Measurements from ENCODE around the gene GHR. TPM values are rescaled to one million over a fixed set of nuclear protein-coding genes. Genes with fewer than 3 reads are reported as not detected.

GHR gene
- polyA plus RNA-seq, 1 donor (not counting 4 experiments of a cell fraction or from before 2014, with no cell fraction given), result 1.8 TPM

DNA sequence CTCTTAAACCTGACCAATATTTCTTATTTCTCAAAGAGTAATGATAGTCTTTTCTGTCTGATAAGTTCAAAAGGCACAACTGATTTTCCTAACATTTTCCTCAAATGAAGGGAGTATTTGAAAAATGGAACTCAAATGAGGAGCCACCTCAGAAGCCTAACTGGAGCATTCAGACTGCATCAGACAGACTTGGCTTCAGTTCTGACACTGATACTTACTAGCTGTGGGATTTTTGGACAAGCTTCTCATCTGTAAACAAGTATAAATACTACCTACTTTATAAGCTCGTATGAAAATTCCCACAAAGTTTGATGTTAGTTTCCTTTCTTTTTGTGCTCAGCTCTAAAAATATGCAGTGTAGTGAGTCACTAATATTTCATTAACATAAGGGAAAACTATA, 225.7 kb downstream of the GHR start:
- no peak overlapping the region for H3K27ac ChIP-seq (ENCODE audit: control insufficient read depth, insufficient read depth, low read length)
- no peak overlapping the region for H3K4me3 ChIP-seq (ENCODE audit: control insufficient read depth in 2 of 3, extremely low read depth in 1 of 3, insufficient read depth in 2 of 3, low read depth in 1 of 3, low read length in 3 of 3)
- H3K4me2 ChIP-seq (ENCODE audit: control insufficient read depth, extremely low read depth, insufficient read depth, low read depth, low read length), result no peak overlapping the region
- H3K9me3 ChIP-seq (ENCODE audit: control insufficient read depth, low read depth, low read length), result no peaks in the 10 kb centered on the region
- no peaks in the 10 kb centered on the region for H3K36me3 ChIP-seq (ENCODE audit: control insufficient read depth in 2 of 2, extremely low read depth in 1 of 2, insufficient read depth in 2 of 2, low read length in 2 of 2)
- FAIRE-seq (no peak), DNase-seq (ENCODE audit: low read depth, low spot score) (no peak)
- TF ChIP-seq, protein P1, sequence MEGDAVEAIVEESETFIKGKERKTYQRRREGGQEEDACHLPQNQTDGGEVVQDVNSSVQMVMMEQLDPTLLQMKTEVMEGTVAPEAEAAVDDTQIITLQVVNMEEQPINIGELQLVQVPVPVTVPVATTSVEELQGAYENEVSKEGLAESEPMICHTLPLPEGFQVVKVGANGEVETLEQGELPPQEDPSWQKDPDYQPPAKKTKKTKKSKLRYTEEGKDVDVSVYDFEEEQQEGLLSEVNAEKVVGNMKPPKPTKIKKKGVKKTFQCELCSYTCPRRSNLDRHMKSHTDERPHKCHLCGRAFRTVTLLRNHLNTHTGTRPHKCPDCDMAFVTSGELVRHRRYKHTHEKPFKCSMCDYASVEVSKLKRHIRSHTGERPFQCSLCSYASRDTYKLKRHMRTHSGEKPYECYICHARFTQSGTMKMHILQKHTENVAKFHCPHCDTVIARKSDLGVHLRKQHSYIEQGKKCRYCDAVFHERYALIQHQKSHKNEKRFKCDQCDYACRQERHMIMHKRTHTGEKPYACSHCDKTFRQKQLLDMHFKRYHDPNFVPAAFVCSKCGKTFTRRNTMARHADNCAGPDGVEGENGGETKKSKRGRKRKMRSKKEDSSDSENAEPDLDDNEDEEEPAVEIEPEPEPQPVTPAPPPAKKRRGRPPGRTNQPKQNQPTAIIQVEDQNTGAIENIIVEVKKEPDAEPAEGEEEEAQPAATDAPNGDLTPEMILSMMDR (optimal IDR thresholded peaks at IDR 0.05 in 1 of 3, IDR thresholded peaks at IDR 0.05 in 1 of 3, conservative IDR thresholded peaks at IDR 0.05 in 1 of 3; ENCODE audit: extremely low read depth in 1 of 3, insufficient read depth in 2 of 3, low read length in 3 of 3), result no peak
- TF ChIP-seq EZH2 (IDR thresholded peaks at IDR 0.05; ENCODE audit: low read length), result no peak
- dilution Hi-C loops (cut with MboI; ENCODE audit: extremely low pct_ligation_motif_present, low sequenced_read_pairs), result no loop called here
- H4K20me1 ChIP-seq (ENCODE audit: control insufficient read depth, extremely low read depth, insufficient read depth, low read length), result no peaks in the 10 kb centered on the region
- H3K9me1 ChIP-seq (ENCODE audit: control insufficient read depth, extremely low read depth, insufficient read depth, low read length), result no peaks in the 10 kb centered on the region
- H3K79me2 ChIP-seq (ENCODE audit: control insufficient read depth, insufficient read depth, low read length), result no peaks in the 10 kb centered on the region
- H3K9ac ChIP-seq (ENCODE audit: control insufficient read depth, extremely low read depth, insufficient read depth, low read length), result no peak overlapping the region
- H3K27me3 ChIP-seq (ENCODE audit: control insufficient read depth, extremely low read depth, insufficient read depth, low read length), result no peaks in the 10 kb centered on the region
- H3K4me1 ChIP-seq (ENCODE audit: control insufficient read depth, extremely low read depth, insufficient read depth, low read length), result peaks cover 9% of the 10 kb centered on the region
- no peak overlapping the region for H2AFZ ChIP-seq (ENCODE audit: control insufficient read depth, low read length)

DNA sequence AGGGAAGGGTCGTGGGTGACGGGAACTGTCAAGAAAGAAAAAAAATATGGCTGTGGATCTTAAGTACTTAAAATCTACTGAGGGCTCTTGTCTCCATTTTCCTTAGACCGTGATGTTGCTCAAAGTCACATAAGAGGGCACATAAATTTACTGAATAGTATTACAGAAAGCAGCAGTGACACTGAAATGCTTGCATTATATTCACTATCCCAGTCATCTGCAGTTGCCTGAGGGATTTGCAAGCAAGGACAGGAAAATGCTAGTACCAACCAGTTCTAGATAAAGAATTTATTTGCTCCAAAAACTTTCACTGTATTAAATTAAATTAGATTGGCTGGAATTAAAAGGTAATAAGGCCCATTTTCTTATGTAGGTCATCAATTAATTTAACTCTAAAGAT, 226.8 kb downstream of the GHR start:
- FAIRE-seq, result no peak
- H3K27me3 ChIP-seq (ENCODE audit: control insufficient read depth, extremely low read depth, insufficient read depth, low read length), result no peaks in the 10 kb centered on the region
- no peak overlapping the region for H3K9ac ChIP-seq (ENCODE audit: control insufficient read depth, extremely low read depth, insufficient read depth, low read length)
- no peaks in the 10 kb centered on the region for H3K9me3 ChIP-seq (ENCODE audit: control insufficient read depth, low read depth, low read length)
- DNase-seq (ENCODE audit: low read depth, low spot score), result no peak
- dilution Hi-C loops (cut with MboI; ENCODE audit: extremely low pct_ligation_motif_present, low sequenced_read_pairs), result no loop called here
- TF ChIP-seq EZH2 (IDR thresholded peaks at IDR 0.05; ENCODE audit: low read length), result no peak
- TF ChIP-seq, protein P1 (optimal IDR thresholded peaks at IDR 0.05 in 1 of 3, IDR thresholded peaks at IDR 0.05 in 1 of 3, conservative IDR thresholded peaks at IDR 0.05 in 1 of 3; ENCODE audit: extremely low read depth in 1 of 3, insufficient read depth in 2 of 3, low read length in 3 of 3), result no peak
- H2AFZ ChIP-seq (ENCODE audit: control insufficient read depth, low read length), result no peak overlapping the region
- H3K4me2 ChIP-seq (ENCODE audit: control insufficient read depth, extremely low read depth, insufficient read depth, low read depth, low read length), result peak overlapping the region; percentile 29
- H3K4me3 ChIP-seq (ENCODE audit: control insufficient read depth in 2 of 3, extremely low read depth in 1 of 3, insufficient read depth in 2 of 3, low read depth in 1 of 3, low read length in 3 of 3), result no peak overlapping the region
- no peaks in the 10 kb centered on the region for H3K9me1 ChIP-seq (ENCODE audit: control insufficient read depth, extremely low read depth, insufficient read depth, low read length)
- H3K27ac ChIP-seq (ENCODE audit: control insufficient read depth, insufficient read depth, low read length), result no peak overlapping the region
- no peaks in the 10 kb centered on the region for H3K36me3 ChIP-seq (ENCODE audit: control insufficient read depth in 2 of 2, extremely low read depth in 1 of 2, insufficient read depth in 2 of 2, low read length in 2 of 2)
- peaks cover 9% of the 10 kb centered on the region for H3K4me1 ChIP-seq (ENCODE audit: control insufficient read depth, extremely low read depth, insufficient read depth, low read length)
- H3K79me2 ChIP-seq (ENCODE audit: control insufficient read depth, insufficient read depth, low read length), result no peaks in the 10 kb centered on the region
- H4K20me1 ChIP-seq (ENCODE audit: control insufficient read depth, extremely low read depth, insufficient read depth, low read length), result no peaks in the 10 kb centered on the region
